HS-27A (cell line): Measurements from ENCODE around the gene GTF3C1.
A peak's percentile ranks its signal among the peaks of the same experiment; 100 is the strongest.

Source experiments
- DNase-seq: peaks from one replicate; pipeline ENCODE4 v3.0.0-alpha.2; 2012; ENCODE audit warnings: low read depth, missing footprints

Gene GTF3C1

DNA sequence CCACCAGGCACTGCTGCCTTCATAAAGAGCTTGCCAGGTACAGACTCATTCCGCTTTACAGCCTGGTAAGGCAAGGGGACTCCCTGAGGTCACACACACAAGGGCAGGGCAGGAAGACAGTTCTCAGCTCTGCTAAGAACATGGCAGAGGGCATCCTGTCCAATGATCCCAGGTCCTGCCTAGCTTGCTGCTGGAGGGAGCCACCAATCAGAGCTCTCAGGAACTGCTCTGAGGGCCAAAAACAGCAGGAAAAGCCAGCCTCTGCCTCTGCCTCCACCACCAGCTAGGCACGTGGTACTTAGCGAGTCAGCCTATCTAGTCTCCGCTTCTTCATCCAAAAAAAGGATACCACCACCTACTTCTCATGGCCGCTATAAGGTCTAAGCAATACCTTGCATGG lies 66.1 kb downstream of the GTF3C1 start:
- no peak for DNase-seq

DNA sequence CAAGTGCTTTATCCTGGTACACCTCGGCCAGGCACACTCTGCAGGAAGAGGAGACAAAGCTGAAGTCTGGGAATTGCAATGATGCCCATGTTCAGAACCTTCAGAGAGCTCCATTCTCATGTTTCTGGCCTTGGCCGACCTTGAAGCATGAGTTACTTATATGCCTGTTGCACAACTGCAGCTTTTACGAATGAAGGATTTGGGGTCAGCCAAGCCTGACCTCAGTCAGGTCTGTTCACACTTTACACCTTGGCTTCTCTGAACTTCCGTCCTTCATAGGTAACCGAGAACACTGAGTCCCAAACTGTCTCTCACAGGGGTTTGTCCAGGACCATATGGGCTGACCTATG lies 66.7 kb downstream of the GTF3C1 start:
- no peak for DNase-seq

DNA sequence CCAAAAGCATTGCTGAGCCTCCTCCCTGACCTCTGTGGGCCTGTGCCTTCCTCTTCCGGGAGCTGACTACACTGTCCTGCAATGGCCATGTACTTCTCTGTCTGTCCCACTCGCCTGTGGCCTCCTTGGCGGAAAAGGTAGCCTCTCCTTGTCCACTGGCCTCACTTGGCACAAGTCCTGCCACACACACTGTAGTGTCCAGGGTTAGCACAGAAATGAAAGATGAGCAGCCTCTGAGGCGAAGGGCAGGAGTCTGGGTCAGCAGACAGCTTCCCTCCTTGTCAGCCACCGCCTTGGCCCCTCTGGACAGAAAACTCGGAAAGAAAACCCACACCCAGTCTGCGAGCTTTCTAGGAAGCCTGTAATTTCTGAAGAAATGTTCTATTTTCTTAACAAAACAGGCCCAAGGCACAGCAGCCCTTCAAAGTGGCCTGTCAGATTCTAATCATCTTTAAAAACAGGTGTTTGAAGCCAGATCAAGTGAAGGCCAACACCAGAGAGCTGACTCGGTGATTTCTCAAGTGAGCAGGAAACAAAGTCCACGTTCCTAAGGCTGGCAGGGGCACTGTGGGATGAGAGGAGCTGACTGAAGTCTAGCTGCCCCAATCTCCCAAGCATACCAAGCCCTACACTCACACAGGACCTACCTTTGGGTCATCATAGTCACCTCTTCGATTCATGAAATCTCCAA lies 67.2 kb downstream of the GTF3C1 start:
- DNase-seq: no peak

DNA sequence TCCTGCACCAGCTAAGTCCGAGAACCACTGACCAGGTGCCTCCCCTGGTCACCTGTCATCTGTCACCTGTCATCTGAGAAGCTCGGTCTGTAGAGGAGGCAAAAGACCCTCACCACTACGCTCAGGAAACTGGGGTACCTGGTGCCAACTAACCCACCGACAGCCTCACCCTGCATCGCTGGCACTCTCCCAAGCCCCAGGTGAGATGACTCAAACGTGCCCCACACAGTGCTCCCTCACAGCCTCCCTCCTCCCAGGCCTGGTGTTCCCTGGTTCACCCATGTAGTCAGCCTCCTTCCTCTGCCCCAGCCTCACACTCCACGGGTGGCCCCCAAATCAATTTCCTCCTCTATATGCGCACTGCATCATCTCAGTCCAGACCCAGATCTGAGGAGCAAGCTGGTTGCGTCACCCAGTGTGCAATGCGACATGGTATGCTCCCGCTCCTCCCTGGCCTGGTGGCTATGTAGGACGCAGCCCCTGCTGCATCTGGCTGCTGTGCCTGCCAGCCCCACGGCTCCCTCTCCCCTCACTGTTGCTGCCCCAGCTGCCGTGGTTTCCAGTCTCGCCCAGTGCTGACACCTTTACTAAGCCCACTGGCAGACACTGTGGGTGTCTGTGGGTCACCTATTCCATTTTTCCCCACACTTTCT lies 68.3 kb downstream of the GTF3C1 start:
- no peak for DNase-seq

- DNase-seq: no peak
Measured at GRCh38 chr16:27480761-27481160, 69.0 kb downstream of the GTF3C1 start.

- no peak for DNase-seq
Measured at GRCh38 chr16:27476240-27476639, 73.5 kb downstream of the GTF3C1 start.

- peak; percentile 40 for DNase-seq
Measured at GRCh38 chr16:27475561-27475960, 74.2 kb downstream of the GTF3C1 start.

GRCh38 chr16:27474921-27475320 lies 74.8 kb downstream of the GTF3C1 start:
- no peak for DNase-seq

DNA sequence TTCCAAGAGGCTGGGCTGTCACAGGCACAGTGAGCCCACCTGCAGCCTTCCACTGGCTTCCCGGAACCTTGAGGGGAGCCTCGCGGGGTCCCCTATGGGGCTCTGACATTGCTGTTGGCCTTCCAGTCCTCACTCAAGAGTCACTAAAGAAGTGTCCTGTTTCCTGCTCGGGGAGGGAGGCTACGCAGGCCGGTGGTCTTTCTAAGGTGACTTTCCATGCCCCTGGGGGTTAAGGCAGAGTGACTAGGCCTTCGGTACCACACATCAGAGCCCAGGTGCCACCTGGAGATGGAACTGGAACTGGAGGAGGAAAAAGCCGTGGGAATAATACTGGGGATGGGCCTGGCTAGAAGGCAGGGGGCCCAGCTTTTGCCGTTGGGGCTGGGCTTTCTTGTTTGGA lies 75.7 kb downstream of the GTF3C1 start:
- DNase-seq: no peak

GRCh38 chr16:27473101-27473900 lies 76.4 kb downstream of the GTF3C1 start:
- DNase-seq: no peak

DNA sequence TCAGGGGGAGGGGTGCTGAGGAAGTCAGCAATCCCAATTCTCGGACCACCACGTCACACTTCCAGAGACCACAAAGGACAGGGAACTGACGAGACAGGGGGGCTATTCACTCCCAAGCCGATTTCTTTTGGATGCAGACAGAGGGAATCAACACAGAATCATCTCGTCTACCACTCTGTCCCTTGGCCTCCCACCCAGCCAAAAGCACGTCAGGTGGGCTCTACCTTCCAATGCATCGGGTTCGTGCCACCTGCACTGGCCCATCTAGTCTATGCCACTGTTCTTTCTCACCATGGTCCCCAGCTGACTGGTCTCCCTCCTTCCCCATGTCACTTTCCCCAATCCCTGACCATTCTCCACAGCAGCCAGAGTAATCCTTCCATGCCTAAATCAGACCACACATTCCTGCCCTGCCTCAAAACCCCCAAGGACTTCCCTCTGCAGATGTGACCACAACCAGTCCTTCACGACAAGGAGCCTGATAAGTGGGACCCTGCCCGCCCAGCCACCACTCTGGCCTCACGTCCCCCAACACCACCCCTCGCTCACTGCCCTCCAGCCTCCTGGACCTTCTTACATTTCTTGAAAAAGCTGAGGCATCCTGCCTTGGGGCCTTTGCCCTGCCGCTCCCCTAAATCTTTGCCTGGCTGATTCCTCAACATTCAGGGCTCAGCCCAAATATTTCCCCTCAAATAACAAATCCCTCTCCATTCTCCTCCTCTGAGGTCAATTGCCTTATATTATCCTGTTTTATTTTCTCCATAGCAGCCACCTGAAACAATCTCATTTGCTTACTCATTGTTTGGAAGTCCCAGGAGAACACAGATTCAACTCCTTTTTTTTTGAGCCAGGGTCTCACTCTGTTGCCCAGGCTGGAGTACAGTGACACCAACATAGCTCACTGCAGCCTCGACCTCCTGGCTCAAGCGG lies 77.4 kb downstream of the GTF3C1 start:
- DNase-seq: no peak

GRCh38 chr16:27471661-27472060 lies 78.1 kb downstream of the GTF3C1 start:
- no peak for DNase-seq

DNA sequence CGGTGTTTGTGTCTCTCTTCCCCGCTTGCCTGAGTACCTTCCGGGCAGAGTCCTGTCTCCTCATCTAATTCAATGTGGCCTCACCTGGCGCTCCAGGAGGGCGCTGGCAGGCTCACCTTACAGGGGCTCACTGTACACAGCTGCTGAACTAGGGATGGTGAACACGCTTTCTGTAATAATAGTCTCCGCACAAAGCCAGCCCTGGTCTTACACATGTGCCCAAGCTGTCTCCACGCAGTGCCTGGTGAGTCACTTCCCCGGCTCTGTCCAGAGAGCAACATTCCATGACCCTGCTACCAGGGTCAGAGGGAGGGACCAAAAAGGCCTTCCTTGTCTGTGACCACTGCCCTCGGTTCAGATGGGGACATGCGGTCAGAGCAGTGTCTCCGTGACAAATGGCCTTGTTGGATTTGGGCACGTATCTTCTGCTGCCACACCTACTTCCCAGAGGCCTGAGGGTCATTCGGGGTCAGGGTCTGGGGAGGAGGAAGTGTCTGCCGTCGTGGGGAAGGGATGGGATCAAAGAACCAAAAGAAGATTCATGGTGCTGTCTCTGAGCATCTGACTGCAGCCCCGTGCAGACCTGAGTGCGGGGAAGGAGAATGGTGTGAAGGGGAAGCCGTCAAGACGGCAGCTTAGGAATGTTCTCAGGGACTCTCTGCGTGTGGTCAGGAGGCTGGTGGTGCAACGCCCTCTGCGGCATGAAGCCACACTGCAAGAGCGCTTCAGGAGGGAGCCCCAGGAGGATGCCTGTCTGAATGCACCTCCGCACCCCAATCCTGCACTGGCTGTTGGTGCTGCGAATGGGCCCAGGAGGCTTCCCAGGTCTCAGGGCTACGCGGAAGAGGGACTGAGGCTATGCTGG lies 78.9 kb downstream of the GTF3C1 start:
- no peak for DNase-seq

DNA sequence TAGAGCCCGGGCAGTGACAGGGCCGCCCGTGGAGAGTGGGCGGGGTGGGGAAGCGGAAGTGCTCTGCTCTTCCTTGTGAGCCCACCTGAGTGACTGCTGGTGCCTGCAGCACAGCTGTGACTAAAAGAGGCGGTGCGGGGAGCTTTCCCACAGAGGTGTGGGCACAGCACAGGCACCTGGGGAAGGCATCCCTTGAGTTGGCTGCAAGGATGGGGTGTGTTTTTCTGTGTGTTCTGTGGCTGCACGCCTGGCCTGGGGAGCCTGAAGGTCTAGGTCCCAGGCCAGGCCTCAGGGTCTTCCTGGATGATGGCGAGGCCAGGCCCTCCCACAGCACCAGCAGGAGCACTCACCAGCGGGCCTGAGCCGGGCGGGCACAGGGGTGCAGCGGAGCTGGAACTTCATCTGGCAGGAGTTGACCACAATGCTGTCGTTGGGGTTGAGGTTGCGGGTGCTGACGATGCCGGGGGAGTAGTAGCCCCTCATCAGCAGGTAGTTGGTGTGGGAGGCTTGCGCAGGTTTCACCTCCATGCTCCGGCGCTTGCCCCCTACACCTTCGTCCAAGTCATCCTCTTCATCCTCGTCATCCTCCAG lies 80.7 kb downstream of the GTF3C1 start:
- no peak for DNase-seq

DNA sequence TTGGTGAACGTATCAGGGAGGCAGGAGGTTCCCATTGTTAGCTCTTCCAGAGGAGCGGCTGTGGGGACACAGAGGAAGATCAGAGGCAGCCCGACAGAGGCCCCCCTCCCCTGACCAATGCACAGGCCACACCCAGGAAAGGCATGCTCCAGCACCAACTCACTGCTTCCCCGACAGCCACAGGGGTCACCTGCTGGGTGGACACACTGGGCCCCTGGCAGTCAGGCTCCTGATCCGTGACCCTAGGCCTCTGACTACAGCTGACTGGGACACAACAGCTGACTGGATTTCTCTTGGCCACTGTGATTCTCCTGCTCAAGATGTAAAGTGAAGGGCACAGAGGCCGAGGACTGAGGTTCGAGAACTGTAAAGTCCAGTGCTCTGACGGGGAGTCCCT lies 84.2 kb downstream of the GTF3C1 start:
- no peak for DNase-seq

DNA sequence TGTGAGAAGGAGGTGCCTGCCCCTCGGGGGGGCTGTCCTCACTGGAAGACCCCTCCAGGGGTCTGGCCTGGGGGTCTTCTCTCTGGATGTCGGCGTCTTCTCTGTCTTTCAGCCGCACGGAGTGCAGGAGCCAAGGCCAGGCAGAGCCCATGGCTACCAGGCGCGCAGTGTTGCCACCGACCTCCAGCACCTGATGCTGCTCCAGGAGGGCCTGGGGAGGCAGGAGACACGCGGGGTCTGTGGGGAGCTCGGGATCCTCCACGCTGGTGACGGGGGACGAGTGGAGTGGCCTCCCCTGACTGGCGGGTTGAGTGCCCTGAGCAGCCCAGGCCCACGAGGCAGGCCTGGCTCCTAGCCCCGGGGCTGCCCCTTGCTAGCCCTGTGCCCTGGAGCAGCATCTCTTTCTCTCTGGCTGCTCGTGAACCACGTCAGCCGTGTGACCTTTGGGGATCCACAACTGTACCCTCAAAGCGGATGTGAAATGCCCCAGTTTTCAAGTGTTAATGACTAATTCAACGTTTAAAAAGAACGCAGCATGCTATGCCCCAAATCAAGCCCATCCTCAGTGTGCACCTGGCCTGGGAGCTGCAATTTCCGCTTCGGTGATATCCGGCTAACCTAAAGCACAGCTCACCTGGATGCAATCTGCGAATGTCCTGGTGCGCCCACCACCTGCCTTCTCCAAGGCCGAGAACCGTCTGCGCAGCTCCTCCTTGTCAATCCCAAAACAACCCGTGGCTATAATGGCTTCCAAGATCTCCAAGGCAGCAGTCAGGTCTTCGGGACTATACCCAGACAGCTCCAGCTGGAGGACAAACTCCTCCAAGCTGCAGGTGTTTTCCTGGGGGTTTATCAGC lies 84.9 kb downstream of the GTF3C1 start:
- DNase-seq: no peak

DNA sequence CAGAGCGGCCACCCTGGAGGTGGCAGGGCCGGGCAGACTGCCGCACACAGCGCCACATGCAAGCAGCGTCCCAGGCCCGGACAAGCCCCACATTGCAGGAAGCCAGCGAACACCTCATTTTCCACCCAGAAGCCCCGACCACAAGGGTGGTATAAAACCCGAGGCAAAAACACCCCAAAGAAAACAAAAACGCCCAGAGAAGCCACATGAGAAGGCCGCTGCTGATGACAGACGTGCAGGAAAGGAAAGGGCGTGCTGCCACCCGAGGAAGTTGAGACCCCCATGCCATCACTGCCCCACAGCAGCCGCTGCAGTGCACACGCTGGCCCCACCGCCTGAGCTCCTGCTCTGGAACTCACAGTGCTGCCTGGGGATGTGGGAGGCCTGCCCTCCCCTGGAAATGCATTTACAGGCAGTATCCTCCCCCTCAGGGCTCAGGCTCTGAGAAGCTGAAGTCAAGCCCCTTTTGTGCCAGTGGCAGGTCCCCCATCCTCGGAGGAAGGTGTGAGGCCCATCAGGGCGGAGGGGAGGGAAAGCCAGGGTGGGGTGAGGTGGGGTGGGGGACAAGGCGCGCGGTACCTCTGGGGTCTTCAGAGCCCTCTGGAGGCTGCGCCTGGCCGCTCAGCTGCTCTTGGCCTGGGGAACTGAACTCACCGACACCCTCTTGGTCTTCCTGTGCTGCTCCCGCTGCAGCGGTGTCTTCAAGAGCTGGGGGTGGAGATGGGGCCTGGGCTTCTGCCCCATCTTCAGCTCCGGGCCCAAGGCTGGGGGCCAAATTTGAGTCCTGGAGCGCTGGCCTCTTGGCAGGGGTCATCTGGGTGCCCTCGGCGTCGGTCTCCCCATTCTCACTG lies 85.7 kb downstream of the GTF3C1 start:
- no peak for DNase-seq

- DNase-seq: no peak
Measured at GRCh38 chr16:27462846-27463682, 86.6 kb downstream of the GTF3C1 start.
